ENCODE data around the gene MCF2L2. TPM values are rescaled to one million over a fixed set of nuclear protein-coding genes. Genes with fewer than 3 reads are reported as not detected.

Gene MCF2L2
- total and polyA plus RNA-seq, 2 experiments from 2014 or later, result 6.7 to 14.6 TPM

DNA sequence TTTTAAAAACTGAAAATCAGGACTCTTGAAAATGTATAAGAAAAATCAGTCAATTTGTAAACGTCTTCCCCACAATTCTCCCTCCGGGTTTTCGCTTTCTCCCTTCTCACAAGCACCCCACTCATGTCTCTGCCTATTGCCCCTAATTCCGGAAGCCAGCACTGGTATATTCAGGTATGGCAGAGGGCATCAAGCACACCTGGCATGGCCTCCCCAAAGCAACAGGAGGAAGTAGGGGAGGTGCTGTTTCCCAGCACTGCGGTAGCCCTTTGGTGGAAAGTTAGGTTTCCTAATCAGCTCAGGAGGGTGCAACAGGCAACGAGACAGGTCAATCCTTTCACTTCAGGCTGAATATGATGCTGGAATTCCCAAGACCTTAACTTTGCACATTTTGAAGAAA lies 296.0 kb downstream of the MCF2L2 start (continued):
- TF ChIP-seq, protein P1, sequence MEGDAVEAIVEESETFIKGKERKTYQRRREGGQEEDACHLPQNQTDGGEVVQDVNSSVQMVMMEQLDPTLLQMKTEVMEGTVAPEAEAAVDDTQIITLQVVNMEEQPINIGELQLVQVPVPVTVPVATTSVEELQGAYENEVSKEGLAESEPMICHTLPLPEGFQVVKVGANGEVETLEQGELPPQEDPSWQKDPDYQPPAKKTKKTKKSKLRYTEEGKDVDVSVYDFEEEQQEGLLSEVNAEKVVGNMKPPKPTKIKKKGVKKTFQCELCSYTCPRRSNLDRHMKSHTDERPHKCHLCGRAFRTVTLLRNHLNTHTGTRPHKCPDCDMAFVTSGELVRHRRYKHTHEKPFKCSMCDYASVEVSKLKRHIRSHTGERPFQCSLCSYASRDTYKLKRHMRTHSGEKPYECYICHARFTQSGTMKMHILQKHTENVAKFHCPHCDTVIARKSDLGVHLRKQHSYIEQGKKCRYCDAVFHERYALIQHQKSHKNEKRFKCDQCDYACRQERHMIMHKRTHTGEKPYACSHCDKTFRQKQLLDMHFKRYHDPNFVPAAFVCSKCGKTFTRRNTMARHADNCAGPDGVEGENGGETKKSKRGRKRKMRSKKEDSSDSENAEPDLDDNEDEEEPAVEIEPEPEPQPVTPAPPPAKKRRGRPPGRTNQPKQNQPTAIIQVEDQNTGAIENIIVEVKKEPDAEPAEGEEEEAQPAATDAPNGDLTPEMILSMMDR (conservative IDR thresholded peaks at IDR 0.05; ENCODE audit: low read depth in 2 of 2), result no peak
- no peak for TF ChIP-seq POLR2AphosphoS5 (IDR thresholded peaks at IDR 0.05; ENCODE audit: low read depth)
- TF ChIP-seq ZNF114 (CRISPR knock-in tag; IDR thresholded peaks at IDR 0.05), result no peak
- TF ChIP-seq, protein P2, sequence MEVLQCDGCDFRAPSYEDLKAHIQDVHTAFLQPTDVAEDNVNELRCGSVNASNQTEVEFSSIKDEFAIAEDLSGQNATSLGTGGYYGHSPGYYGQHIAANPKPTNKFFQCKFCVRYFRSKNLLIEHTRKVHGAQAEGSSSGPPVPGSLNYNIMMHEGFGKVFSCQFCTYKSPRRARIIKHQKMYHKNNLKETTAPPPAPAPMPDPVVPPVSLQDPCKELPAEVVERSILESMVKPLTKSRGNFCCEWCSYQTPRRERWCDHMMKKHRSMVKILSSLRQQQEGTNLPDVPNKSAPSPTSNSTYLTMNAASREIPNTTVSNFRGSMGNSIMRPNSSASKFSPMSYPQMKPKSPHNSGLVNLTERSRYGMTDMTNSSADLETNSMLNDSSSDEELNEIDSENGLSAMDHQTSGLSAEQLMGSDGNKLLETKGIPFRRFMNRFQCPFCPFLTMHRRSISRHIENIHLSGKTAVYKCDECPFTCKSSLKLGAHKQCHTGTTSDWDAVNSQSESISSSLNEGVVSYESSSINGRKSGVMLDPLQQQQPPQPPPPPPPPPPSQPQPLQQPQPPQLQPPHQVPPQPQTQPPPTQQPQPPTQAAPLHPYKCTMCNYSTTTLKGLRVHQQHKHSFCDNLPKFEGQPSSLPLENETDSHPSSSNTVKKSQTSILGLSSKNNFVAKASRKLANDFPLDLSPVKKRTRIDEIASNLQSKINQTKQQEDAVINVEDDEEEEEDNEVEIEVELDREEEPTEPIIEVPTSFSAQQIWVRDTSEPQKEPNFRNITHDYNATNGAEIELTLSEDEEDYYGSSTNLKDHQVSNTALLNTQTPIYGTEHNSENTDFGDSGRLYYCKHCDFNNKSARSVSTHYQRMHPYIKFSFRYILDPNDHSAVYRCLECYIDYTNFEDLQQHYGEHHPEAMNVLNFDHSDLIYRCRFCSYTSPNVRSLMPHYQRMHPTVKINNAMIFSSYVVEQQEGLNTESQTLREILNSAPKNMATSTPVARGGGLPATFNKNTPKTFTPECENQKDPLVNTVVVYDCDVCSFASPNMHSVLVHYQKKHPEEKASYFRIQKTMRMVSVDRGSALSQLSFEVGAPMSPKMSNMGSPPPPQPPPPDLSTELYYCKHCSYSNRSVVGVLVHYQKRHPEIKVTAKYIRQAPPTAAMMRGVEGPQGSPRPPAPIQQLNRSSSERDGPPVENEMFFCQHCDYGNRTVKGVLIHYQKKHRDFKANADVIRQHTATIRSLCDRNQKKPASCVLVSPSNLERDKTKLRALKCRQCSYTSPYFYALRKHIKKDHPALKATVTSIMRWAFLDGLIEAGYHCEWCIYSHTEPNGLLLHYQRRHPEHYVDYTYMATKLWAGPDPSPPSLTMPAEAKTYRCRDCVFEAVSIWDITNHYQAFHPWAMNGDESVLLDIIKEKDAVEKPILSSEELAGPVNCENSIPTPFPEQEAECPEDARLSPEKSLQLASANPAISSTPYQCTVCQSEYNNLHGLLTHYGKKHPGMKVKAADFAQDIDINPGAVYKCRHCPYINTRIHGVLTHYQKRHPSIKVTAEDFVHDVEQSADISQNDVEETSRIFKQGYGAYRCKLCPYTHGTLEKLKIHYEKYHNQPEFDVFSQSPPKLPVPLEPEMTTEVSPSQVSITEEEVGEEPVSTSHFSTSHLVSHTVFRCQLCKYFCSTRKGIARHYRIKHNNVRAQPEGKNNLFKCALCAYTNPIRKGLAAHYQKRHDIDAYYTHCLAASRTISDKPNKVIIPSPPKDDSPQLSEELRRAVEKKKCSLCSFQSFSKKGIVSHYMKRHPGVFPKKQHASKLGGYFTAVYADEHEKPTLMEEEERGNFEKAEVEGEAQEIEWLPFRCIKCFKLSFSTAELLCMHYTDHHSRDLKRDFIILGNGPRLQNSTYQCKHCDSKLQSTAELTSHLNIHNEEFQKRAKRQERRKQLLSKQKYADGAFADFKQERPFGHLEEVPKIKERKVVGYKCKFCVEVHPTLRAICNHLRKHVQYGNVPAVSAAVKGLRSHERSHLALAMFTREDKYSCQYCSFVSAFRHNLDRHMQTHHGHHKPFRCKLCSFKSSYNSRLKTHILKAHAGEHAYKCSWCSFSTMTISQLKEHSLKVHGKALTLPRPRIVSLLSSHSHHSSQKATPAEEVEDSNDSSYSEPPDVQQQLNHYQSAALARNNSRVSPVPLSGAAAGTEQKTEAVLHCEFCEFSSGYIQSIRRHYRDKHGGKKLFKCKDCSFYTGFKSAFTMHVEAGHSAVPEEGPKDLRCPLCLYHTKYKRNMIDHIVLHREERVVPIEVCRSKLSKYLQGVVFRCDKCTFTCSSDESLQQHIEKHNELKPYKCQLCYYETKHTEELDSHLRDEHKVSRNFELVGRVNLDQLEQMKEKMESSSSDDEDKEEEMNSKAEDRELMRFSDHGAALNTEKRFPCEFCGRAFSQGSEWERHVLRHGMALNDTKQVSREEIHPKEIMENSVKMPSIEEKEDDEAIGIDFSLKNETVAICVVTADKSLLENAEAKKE (CRISPR knock-in tag; IDR thresholded peaks at IDR 0.05), result no peak
- no peak for TF ChIP-seq JUNB (IDR thresholded peaks at IDR 0.05; ENCODE audit: unreplicated experiment)
- TF ChIP-seq NANOG (IDR thresholded peaks at IDR 0.05; ENCODE audit: borderline replicate concordance), result no peak
- TF ChIP-seq CREB1 (CRISPR knock-in tag; IDR thresholded peaks at IDR 0.05; ENCODE audit: low read depth), result no peak

DNA sequence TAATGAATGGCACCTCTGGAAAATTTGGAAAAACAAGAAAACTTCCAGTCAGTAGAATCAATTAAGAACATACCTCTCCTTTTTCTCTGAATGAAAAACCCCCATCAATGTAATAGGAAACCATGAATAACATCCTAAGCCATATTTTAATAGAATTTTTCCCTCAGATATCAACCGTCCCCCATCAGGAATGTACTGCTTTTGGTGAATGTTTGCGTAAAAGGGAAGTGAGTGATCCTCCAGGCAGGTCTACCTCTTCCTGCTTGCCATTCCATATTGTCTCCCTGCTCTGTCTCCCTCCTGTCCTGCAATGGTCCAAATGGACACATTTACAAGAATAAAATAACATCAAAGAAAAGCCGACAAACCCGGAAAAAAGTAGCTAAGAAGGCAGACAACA lies 296.7 kb downstream of the MCF2L2 start:
- Histone ChIP-seq H3K27me3 (ENCODE audit: insufficient read depth) (no peaks in the 10 kb centered on the region), H3K4me2 (no peak overlapping the region), H3K4me3 (no peak overlapping the region), H3K27ac (ENCODE audit: low read depth) (no peak overlapping the region), H4K20me1 (replicated peaks; ENCODE audit: insufficient read depth) (no peaks in the 10 kb centered on the region), H3K4me1 (ENCODE audit: insufficient read depth) (no peaks in the 10 kb centered on the region), H3K9me2 (ENCODE audit: insufficient read depth) (no peaks in the 10 kb centered on the region), H3K79me2 (replicated peaks; ENCODE audit: insufficient read depth) (no peaks in the 10 kb centered on the region), H3F3A (replicated peaks; ENCODE audit: low read depth) (no peaks in the 10 kb centered on the region), H2AFZ (no peak overlapping the region), H3K36me3 (ENCODE audit: insufficient read depth) (no peaks in the 10 kb centered on the region; the same call in 1 of the 2 replicates)
- Mint-ChIP-seq H3K36me3 (ENCODE audit: low read depth) (peaks cover 4% of the 10 kb centered on the region; the same call in 1 of the 3 replicates), H3K27ac (no peak overlapping the region), H3K4me3 (no peak overlapping the region), H3K4me1 (peaks cover 4% of the 10 kb centered on the region; the same call in 1 of the 3 replicates), H3K9me3 (peaks cover 15% of the 10 kb centered on the region), H3K27me3 (ENCODE audit: insufficient read depth, low read depth, poor library complexity) (peaks cover 4% of the 10 kb centered on the region)
- no peak for DNase-seq (ENCODE audit: low spot score)
- ATAC-seq, result no peak
- TF ChIP-seq CREB1 (CRISPR knock-in tag; IDR thresholded peaks at IDR 0.05; ENCODE audit: low read depth) (no peak), NANOG (IDR thresholded peaks at IDR 0.05; ENCODE audit: borderline replicate concordance) (no peak), ZNF114 (CRISPR knock-in tag; IDR thresholded peaks at IDR 0.05) (no peak)
- TF ChIP-seq, protein P3, sequence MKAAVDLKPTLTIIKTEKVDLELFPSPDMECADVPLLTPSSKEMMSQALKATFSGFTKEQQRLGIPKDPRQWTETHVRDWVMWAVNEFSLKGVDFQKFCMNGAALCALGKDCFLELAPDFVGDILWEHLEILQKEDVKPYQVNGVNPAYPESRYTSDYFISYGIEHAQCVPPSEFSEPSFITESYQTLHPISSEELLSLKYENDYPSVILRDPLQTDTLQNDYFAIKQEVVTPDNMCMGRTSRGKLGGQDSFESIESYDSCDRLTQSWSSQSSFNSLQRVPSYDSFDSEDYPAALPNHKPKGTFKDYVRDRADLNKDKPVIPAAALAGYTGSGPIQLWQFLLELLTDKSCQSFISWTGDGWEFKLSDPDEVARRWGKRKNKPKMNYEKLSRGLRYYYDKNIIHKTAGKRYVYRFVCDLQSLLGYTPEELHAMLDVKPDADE (IDR thresholded peaks at IDR 0.05), result no peak

Measured in GM23338 (cell line).